GM12872 (cell line): ENCODE results near the gene CREB3L1.
A peak's percentile ranks its signal among the peaks of the same experiment; 100 is the strongest.

Source experiments
- CTCF ChIP-seq: IDR thresholded peaks from 3 replicates; pipeline ENCODE4 v1.5.1; 2011; ENCODE audit warnings: low read depth, mild to moderate bottlenecking, low read length, moderate library complexity; ENCODE audit not compliant: insufficient read depth

The CREB3L1 gene

GRCh38 chr11:46364056-46364455 lies 86.6 kb downstream of the CREB3L1 start:
- TF ChIP-seq CTCF: no peak

- TF ChIP-seq CTCF: no peak
These were observed 87.3 kb downstream of the CREB3L1 start for GRCh38 chr11:46364791-46365190.

- no peak for TF ChIP-seq CTCF
These were observed 88.8 kb downstream of the CREB3L1 start for GRCh38 chr11:46366260-46366659.

- TF ChIP-seq CTCF: no peak
These were observed 89.2 kb downstream of the CREB3L1 start for GRCh38 chr11:46366661-46367161.

GRCh38 chr11:46367244-46367915 lies 89.9 kb downstream of the CREB3L1 start:
- TF ChIP-seq CTCF: peak; percentile 91

- TF ChIP-seq CTCF: no peak
These were observed 90.4 kb downstream of the CREB3L1 start for GRCh38 chr11:46367916-46368267.

- TF ChIP-seq CTCF: peak; percentile 100
These were observed 92.1 kb downstream of the CREB3L1 start for GRCh38 chr11:46369458-46370152.
